ENCODE data around the gene KISS1R. TPM values are rescaled to one million over a fixed set of nuclear protein-coding genes. Genes with fewer than 3 reads are reported as not detected.

Gene KISS1R
- total RNA-seq, 1 donor from 2014 or later, result not detected

- H3K27me3 ChIP-seq (ENCODE audit: low read depth), result no peaks in the 10 kb centered on the region
- no peak for TF ChIP-seq CTCF (IDR thresholded peaks at IDR 0.05; ENCODE audit: borderline replicate concordance)
- H3K4me1 ChIP-seq, result peaks cover 41% of the 10 kb centered on the region
- intact Hi-C loops (cut with micrococcal nuclease), result no loop called here
- no peaks in the 10 kb centered on the region for H3K9me3 ChIP-seq (replicated peaks)
- H3K4me3 ChIP-seq, result no peak overlapping the region
- no peak for DNase-seq
- H3K36me3 ChIP-seq, result peaks cover 22% of the 10 kb centered on the region
- peak overlapping the region; percentile 60 for H3K27ac ChIP-seq (replicated peaks)
Measured at GRCh38 chr19:870314-870713, 46.8 kb upstream of the KISS1R start.

- no peak overlapping the region for H3K4me3 ChIP-seq
- peak; percentile 80 for DNase-seq
- intact Hi-C loops (cut with micrococcal nuclease), result no loop called here
- H3K27me3 ChIP-seq (ENCODE audit: low read depth), result no peaks in the 10 kb centered on the region
- H3K4me1 ChIP-seq, result peaks cover 41% of the 10 kb centered on the region
- H3K36me3 ChIP-seq, result peaks cover 27% of the 10 kb centered on the region
- no peak for TF ChIP-seq CTCF (IDR thresholded peaks at IDR 0.05; ENCODE audit: borderline replicate concordance)
- no peaks in the 10 kb centered on the region for H3K9me3 ChIP-seq (replicated peaks)
- H3K27ac ChIP-seq (replicated peaks), result peak overlapping the region; percentile 56
Measured at GRCh38 chr19:870963-871401, 46.2 kb upstream of the KISS1R start.

- no peak for DNase-seq
- H3K4me1 ChIP-seq, result peaks cover 41% of the 10 kb centered on the region
- H3K4me3 ChIP-seq, result peak overlapping the region; percentile 45
- intact Hi-C loops (cut with micrococcal nuclease), result no loop called here
- H3K9me3 ChIP-seq (replicated peaks), result no peaks in the 10 kb centered on the region
- no peaks in the 10 kb centered on the region for H3K27me3 ChIP-seq (ENCODE audit: low read depth)
- peaks cover 31% of the 10 kb centered on the region for H3K36me3 ChIP-seq
- peak overlapping the region; percentile 84 for H3K27ac ChIP-seq (replicated peaks)
- no peak for TF ChIP-seq CTCF (IDR thresholded peaks at IDR 0.05; ENCODE audit: borderline replicate concordance)
Measured at GRCh38 chr19:871446-872265, 45.5 kb upstream of the KISS1R start.

GRCh38 chr19:872266-872951, 44.7 kb upstream of the KISS1R start:
- H3K27ac ChIP-seq (replicated peaks), result peak overlapping the region; percentile 84
- H3K36me3 ChIP-seq, result peaks cover 38% of the 10 kb centered on the region
- intact Hi-C loops (cut with micrococcal nuclease), result no loop called here
- TF ChIP-seq CTCF (IDR thresholded peaks at IDR 0.05; ENCODE audit: borderline replicate concordance), result no peak
- no peaks in the 10 kb centered on the region for H3K9me3 ChIP-seq (replicated peaks)
- peak overlapping the region; percentile 45 for H3K4me3 ChIP-seq
- peak; percentile 75 for DNase-seq
- H3K4me1 ChIP-seq, result peaks cover 41% of the 10 kb centered on the region
- H3K27me3 ChIP-seq (ENCODE audit: low read depth), result no peaks in the 10 kb centered on the region

- Histone ChIP-seq H3K4me1 (peaks cover 35% of the 10 kb centered on the region), H3K27me3 (ENCODE audit: low read depth) (no peaks in the 10 kb centered on the region), H3K9me3 (replicated peaks) (no peaks in the 10 kb centered on the region), H3K4me3 (no peak overlapping the region), H3K36me3 (peaks cover 32% of the 10 kb centered on the region), H3K27ac (replicated peaks) (peak overlapping the region; percentile 63)
- no peak for DNase-seq
- intact Hi-C loops (cut with micrococcal nuclease), result no loop called here
- TF ChIP-seq CTCF (IDR thresholded peaks at IDR 0.05; ENCODE audit: borderline replicate concordance), result no peak
Measured at GRCh38 chr19:873084-873483, 44.0 kb upstream of the KISS1R start.

Measured in left ventricle myocardium inferior (tissue), 1 donor.